ENCODE results near the gene ZNF507.

The ZNF507 gene

DNA sequence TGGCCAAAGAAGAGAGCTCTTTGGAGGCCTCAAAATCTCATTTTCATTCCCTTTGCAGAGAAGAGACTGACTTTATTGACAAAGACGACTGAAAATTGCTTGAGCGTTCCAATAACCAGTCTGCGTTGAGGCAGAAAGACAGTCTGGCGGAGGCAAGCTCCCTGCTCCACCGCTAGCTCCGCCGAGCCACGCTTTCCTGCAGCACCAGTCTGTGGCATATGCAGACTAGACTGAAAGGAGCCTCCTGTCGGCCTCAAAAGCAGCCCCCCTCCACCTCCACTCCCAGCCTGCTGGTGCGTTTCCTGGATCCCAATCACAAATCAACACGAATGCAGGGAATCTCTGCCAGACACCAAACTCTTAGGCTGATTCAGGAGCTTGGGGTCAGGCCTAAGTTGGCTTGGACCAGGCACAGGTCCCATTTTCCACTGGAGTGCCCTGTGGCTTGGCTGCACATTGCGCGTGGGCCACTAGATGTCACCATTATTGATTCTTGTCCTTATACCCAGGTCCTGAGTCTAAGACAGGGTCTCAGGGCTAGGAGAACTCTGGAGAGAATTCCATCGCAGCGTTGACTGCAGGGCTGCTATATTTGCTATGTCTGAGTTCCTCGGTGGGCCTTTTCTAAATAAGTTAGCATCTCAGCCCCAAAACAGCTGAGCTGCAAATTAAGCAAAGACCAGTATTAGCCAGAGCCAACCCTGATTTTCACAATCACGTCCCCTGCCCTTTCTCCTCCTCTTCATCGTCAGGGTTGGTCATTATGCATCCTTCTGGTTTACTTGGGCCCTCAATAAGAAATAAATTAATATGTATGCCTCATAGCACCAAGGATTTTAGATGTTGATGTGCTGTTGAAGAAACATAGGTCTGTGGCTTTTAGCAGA, 5.2 kb upstream of the ZNF507 start:
- peak; percentile 16 for DNase-seq

DNA sequence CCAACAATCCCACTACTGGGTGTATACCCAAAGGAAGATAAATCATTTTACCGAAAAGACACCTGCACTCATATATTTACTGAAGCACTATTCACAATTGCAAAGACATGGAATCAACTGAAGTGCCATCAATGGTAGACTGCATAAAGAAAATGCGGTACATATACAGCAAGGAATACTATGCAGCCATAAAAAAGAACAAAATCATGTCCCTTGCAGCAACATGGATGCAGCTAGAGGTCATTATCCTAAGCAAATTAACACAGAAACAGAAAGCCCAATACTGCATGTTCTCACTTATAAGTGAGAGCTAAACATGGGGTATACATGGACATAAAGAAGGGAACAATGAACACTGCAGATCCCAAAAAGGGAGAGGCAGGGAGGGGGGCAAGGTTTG, 2.7 kb upstream of the ZNF507 start:
- DNase-seq, result no peak

DNA sequence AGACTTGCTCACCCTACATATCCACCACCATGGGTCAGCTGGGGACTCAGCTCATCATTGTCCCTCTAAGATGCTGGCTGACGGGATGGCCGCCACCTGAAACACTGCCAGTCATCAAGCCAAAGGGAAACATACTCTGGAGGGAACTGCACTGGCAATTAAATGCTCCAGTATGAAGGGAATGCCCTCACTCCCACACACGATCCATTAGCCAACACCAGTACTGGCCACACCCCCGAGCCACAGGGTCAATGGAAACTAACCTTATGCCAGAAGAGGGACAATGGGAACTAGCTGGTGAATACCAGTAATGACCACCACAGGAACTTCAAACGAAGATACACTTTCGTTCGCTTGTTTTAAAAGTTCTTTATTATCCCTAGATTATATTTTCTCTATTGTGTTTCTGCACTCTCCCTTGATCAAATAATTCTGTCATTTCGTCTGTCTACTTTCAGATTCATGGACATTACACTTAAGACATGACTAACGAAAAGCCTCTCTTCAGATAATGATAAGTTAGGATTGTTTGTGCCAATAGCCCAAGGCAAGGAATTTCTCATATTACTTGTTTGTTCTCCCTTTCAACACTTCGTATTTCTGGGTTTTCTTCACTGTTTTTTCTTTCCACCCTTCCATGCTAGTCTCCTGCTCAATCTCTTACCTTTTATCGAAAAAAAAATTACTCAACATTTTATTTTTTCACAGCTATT, 1.7 kb upstream of the ZNF507 start:
- no peak for DNase-seq

DNA sequence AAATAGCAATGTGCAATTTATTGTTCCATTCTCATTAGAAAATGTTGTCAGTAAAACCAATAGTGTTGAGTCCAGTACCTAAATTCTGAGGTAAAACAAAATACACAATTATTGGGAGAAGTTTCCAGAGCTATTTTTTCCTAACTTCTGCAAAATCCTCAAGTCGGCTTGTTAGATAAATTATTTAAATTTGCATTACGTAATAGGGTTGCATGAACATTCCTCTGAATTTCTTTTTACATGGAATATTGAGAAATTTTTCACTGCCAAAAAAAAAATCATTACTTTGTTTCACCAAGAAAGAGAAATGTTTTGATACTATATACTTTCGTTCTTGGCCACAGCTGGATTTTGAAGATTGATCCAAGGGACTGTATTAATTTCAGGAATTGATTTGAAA, 1.5 kb downstream of the ZNF507 start:
- no peak for DNase-seq

DNA sequence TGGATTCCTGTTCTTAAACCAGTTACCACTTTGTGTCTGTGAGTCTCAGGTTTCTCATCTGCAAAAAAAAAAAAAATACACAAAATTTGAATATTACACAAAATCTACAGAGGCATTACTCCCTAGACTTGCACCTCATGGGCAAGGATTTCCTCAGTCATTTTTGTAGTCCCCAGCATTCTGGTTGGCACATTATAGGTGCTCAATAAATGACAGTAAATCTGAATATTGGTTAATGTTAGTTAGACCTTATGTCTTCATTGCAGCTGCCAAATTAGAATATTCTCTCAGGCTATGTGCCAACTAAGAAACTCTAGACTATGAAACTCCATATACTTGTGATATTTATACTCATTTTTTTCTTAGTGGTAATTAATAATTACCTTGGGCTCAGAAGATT, 2.2 kb downstream of the ZNF507 start:
- no peak for DNase-seq

DNA sequence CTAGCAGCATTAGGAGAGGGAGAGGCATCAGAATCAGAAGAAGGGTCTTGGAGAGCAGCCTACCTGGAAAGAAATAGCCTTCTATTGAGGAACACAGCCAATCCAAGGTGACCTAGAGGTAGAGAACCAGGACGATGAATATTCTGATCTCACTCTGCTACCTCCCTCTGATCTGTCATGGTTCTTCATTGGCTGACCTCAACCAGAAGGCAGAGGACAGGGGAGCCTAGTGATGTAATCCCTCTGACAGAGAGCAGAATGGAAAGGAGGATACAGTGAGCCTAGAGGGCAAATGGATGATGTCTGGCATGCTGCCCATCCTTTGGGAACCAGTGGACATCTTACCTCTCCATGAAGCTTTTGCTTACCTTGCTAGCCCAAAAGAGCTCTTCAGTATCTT, 3.6 kb downstream of the ZNF507 start:
- no peak for DNase-seq

DNA sequence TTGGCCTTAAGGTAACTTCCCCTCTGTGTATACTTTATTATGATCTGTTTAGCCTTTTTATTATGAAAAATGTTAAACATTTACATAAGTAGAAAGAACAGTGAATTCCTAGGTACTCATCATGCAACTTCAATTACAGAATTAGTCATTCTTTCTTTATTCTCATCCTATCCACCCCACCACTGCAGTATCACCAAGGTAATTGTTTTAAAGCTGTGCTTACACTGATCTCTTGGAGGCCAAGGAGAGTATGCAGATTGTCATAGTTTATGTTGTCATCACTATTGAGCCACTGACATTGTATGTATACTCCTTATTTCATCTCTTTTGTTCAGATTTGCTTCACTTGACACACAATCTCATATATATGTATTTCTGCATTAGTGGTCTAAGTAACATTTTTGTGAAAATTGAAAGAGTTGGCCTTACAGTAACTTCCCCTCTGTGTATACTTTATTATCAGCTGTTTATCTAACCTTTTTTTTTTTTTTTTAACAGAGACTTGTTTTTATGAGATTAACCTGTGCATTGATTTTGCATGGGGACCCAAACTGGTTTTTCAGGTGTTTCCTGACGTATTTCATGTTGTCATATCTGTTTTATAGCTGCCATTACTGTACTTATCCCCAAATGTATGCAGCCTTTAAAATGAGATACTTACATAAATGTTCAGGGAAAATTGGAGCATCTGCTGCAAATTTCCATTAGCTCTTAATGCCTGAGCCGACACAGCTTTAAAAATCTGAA, 4.5 kb downstream of the ZNF507 start:
- DNase-seq, result no peak

DNA sequence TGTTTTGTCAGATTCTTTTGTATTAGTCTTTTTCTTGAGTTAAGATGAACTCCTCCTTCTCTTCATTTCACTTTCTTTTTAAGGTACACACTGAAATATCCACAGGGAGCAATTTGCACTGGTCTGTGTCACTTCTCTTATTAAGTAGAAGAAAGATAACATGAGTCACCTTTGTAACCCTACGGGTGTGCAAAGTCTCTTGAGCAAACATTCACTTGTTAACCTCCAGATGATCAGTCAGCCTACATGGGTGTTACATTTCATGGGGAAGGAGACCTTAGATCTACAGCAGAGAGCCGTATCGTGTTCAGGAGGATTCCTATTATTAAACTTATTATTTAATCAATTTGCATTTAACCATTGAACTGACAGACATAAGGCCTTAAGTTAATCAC, 5.1 kb downstream of the ZNF507 start:
- no peak for DNase-seq

DNA sequence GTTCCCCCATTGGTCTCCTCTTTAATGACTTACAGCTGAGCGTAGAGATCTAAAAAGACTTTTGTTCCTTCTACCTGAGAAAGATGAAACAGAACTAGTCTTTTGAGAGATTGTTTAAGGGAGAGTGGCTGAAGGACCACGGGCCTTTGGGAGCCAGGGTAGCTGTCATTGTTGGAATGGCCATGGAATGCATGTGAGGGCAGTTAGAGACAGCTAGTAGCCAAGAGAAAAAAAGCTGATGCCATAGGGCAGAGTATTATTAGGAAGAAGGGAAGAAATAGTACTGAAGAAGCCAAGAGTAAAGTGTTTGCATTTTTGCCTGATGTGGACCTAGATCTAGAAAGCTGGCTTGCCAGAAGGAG, 5.6 kb downstream of the ZNF507 start:
- DNase-seq, result no peak

DNA sequence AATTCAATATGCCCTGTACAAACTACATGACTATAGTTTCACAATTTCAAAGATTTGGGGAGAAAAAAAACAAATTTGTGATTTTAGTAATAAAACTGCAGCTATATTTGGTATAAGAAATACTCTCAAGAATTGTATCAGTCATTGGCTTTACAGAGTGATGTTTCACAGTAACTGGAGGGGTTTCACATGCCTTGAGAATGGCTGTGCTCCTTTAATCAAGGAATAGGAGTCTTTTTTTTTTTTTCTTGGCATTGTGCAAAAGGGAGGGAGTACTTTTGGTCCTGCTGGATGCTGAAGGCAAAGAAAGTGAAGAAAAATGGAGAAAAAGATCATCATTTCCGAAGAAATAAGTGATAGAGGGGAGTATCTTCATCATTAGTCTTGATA, 6.8 kb downstream of the ZNF507 start:
- no peak for DNase-seq

DNA sequence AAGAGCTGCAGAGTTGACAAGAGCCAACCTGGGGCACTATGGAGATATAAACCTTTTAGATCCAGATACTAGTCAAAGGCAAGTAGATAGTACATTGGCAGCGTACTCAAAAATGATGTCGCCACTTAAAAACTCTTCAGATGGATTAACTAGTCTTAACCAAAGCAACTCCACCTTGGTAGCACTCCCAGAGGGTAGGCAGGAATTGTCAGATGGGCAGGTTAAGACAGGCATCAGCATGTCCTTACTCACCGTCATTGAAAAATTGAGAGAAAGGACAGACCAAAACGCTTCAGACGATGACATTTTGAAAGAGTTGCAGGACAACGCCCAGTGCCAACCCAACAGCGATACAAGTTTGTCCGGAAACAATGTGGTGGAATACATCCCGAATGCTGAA, 8.9 kb downstream of the ZNF507 start:
- DNase-seq, result no peak

DNA sequence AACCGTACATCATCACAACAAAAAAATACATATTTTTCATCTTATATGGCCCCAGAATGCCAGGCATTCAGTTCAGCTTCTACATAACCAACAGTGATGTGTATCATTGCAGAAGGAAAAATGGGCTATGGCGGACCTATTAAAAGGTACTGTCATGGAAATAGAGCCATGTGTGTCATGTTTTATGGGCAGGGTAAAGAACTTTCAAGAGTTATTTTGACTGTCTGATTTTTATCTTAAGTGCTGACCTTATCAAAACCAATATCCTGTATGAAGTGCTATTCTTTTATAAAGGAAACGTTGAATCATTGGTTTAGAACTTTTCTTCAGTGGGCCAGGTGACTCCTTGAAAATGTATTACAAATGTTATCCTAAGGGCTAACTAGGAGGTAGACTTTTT, 9.9 kb downstream of the ZNF507 start:
- no peak for DNase-seq

DNA sequence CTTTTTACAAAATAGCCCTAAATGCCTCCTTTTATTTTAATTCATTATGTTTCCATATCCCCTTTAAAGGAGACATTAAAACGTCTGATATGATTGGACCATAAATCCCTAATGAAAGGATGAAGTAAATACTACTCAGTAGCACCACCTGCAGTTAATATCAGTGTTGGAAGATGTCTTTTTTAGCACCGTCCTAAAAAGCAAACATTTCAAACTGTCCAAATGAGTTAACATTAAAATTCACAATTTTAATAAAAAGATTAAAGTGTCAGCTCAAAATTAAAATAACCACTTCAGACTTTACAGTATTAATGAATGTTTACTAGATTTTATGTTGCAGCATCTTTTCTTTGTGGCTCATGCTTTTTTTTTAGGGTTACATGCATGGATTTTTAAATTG, 12.3 kb downstream of the ZNF507 start:
- DNase-seq, result no peak

DNA sequence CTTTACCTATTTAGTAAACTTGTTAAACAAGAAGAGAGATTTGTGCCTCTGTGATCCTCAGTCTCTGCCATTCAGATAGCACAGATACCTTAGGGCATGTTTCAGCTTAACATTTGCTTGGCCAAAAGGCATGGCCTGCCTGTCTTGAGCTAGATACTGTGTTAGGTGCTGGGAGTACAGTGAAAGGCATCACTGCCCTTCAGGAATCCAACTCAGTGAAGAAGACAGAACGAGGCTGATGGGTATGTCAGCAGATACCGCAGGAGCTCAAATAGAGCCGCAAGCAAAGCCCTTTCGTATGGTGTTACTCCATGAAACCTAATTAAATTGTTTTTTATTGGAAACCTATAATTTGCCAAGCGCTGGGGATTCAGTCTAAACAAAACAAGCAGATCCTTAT, 12.9 kb downstream of the ZNF507 start:
- no peak for DNase-seq

DNA sequence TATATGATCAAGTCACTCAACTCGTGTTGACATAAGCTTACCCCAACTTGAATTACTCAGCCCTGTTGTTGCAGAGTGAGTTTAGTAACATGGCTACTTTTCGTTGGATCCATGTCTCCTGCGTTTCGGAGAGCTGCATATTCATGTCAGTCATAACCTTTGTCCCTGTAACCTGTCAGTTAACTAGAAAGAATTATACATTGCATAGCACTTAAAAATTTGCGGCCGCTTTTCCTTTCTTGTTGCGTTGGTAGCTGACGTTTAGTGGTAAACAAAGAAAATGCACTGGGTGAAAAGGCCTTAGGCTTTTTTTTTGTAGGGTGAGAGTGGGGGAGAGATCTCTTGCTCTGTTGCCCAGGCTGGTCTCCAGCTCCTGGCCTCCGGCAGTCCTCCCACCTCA, 14.2 kb downstream of the ZNF507 start:
- no peak for DNase-seq

DNA sequence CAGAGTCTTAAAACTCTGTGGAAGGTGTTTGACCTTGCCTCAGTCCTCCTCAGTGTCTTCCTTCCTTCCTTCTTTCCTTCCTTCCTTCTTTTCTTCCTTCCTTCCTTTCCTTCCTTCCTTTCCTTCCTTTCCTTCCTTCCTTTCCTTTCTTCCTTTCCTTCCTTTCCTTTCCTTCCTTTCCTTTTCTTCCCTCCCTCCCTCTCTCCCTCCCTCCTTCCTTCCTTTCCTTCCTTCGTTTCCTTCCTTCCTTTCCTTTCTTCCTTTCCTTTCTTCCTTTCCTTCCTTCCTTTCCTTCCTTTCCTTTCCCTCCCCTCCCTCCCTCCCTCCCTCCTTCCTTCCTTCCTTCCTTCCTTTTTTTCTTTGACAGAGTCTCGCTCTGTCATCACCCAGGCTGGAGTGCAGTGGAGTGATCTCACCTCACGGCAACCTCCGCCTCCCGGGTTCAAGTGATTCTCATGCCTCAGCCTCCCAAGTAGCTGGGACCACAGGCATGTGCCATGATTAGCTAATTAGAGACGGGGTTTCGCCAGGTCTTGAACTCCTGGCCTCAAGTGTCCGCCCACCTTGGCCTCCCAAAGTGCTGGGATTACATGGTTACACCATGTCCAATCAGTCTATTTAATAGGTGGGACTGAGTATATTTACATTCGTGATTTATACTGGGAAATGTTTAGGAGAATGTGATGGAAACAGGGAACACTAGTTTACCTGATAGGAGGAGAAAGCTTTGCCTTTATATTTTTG, 16.3 kb downstream of the ZNF507 start:
- DNase-seq, result no peak

DNA sequence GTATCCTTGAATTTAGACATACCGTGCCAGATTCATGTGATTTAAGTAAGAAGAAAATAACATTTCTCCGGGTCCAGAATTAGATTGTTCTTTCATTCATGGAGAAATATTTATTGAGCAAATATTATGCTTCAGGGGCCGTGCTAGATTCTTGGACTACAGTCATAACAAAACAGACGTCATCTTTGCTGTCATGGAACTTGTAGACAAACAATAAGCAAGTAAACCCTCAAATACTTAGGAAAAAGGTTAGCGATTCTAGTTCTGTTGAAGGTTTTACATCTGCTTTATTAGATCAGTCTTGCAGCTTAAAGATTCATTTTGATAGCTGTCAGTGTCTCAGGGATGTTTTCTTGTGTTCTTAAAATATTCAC, 16.9 kb downstream of the ZNF507 start:
- DNase-seq, result no peak

DNA sequence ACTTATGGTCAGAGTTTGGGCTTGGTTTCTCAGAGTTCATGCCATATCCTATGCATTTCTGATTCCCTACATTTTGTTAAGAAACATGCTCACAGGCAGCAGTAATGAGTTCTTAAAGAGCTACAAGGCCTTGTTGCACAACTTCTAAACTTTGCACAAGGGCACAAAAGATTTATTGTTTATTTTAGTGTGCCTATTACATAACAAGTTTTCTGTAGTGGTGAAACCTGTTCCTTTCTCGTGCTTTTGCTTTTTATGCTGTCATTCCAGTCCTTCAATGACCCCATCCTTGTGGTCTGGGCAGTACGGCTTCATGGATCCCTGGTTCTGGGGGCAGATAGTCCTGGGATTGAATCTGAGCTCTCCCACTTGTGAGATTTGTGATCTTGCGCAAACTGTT, 17.8 kb downstream of the ZNF507 start:
- DNase-seq, result no peak

DNA sequence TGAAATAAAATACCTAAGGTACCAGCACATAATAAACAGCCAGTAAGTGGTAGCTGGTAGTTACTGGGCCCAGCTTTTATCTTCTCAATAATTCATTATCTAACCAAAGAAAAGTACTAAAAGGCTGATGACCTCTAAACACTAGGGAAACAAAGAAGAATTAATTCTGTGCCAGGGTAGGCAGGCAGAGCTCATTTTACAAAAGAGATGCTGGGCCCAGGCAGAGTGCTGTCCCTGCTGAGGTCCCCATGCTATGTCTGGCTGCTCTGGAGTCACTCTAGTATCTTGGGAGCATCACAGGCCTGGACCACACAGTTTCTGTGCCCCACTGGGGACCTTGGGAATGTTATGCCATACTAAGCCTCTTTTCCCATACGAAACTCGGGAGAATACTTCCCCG, 18.2 kb downstream of the ZNF507 start:
- DNase-seq, result no peak

DNA sequence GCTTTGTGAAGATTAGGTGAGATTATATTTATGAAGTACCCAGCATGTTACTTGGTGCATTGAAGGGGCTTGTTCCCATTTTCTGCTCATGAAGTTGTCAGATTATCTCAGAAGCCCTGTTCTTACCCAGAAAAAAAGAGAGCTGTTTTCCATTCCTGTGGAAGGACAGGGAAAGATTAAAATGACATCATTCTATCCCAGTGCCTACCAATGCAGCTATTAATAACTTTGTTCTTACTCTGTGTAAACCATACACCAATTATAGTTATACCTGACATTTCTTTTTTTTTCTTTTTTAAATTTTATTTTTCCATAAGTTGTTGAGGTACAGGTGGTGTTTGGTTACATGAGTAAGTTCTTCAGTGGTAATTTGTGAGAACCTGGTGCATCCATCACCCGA, 18.6 kb downstream of the ZNF507 start:
- no peak for DNase-seq

DNA sequence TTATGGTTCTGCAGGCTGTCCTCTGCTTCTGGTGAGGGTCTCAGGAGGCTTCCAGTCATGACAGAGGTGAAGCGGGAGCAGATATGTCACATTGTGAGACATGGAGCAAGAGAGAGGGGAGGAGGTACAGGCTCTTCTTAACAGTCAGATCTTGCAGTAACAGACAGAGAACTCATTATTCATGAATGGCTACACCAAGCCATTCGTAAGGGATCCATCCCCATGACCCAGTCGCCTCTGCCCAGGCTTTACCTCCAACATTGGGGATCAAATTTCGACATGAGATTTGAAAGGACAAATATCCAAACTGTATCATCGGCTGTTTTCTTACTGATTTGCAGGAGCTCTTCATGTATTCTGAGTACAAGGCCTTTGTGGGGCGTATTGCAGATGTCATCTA, 21.7 kb downstream of the ZNF507 start:
- no peak for DNase-seq

DNA sequence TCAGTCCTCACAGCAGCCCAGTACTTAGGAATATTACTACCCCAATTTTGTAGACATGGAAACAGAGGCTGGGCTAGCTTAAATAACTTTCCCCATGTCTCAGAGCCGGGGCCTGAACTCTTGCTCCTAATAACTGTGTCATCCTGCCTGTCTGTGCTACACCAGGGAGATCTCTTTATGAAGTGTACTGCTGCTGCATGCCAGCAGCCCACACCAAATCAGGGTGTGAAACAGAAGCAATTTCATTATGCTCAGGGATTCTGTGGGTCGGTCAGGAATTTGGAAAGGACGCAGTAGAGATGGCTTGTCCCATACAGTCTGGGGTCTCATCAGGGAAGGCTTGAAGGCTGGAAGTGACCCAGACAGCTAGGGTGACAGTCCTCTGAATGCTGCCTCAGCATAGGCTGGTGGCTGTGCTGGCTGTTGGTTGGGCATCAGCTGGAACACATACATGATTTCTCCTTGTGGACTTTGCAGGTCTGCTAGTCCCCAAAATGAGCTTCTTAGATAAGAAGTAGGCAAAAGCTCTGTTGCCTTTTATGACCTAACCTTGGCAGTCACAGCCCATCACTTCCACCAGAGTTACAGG, 22.6 kb downstream of the ZNF507 start:
- no peak for DNase-seq

DNA sequence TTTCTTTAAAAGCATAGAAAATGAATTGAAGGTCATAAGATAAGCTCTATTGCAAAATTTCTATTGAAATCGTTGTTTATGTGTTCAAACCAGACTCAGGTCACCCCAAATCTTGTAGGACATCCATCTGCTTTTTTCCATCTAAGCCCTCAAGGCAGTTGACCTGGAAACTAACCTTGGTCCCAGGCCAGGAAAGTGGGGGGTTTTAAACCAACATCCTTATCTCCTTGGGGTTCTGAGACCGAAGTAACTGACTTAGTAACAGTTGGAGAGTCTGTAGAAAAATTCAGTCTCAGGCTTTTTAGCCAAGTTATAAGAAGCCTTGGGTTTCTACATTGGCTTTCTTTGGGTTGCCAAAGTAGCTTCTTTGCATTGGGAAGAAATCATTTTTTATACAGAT, 23.4 kb downstream of the ZNF507 start:
- DNase-seq, result no peak
